Epithelial cell of esophagus (primary cell): Measurements from ENCODE around the gene TMEM179B.
"Not testable (repeated sequence)": the region's sequence is repeated elsewhere in the genome, so short reads cannot be mapped to it uniquely, and the experiment has no call there.

Experiments used
- DNase-seq: peaks from one replicate; pipeline ENCODE4 v3.0.0; 2010; ENCODE audit warnings: low read depth
- H3K4me3 ChIP-seq: 2 replicates; pipeline ENCODE4 v1.5.1; 2011; ENCODE audit warnings: mild to moderate bottlenecking, low read length, control low read depth
- CTCF ChIP-seq: IDR thresholded peaks from 2 replicates; pipeline ENCODE4 v1.5.1; 2011; ENCODE audit warnings: low read depth, mild to moderate bottlenecking, low read length, control low read depth, inconsistent platforms; ENCODE audit not compliant: insufficient read depth; ENCODE audit errors: missing control alignments

The TMEM179B gene

GRCh38 chr11:62787005-62787759 is at the start of gene TMEM179B:
TSS of gene TMEM179B (plus strand) at chr11:62787402. CDS start at chr11:62787432, 30 bp downstream.
- peak; percentile 99 for DNase-seq
- TF ChIP-seq CTCF = peak; percentile 55
- peak within 1 kb of the TSS; percentile 77 for H3K4me3 ChIP-seq

- H3K4me3 ChIP-seq = no peak overlapping the region
- no peak for DNase-seq
- no peak for TF ChIP-seq CTCF
Measured at GRCh38 chr11:62747475-62748160, 39.6 kb upstream of the TMEM179B start.

- not testable (repeated sequence) for DNase-seq, H3K4me3 ChIP-seq
Measured at GRCh38 chr11:62749931-62750330, 37.3 kb upstream of the TMEM179B start.

- TF ChIP-seq CTCF = no peak
Measured at GRCh38 chr11:62752177-62752785, 34.9 kb upstream of the TMEM179B start.

GRCh38 chr11:62752994-62753735 is 34.0 kb upstream of the TMEM179B start:
- no peak for TF ChIP-seq CTCF
- DNase-seq = no peak
- H3K4me3 ChIP-seq = peak overlapping the region; percentile 95

More at GRCh38 chr11:62752177-62752785, 34.9 kb upstream of the TMEM179B start:
- DNase-seq = no peak
- H3K4me3 ChIP-seq = no peak overlapping the region

GRCh38 chr11:62753736-62754603 is 33.2 kb upstream of the TMEM179B start, which contains the start of gene ZBTB3:
TSS of gene ZBTB3 (minus strand) at chr11:62754160. CDS start at chr11:62753664, 496 bp downstream.
- TF ChIP-seq CTCF = no peak
- DNase-seq = peak; percentile 100
- peak within 1 kb of the TSS; percentile 95 for H3K4me3 ChIP-seq
